GM12878 (cell line): ENCODE results near the gene FAM186B. TPM values are rescaled to one million over a fixed set of nuclear protein-coding genes. Genes with fewer than 3 reads are reported as not detected.

ENCODE experiments used
- ATAC-seq: fragments of 200-7000 bp; cut with Tn5 transposase; 3 replicates; pipeline ENCODE4 v1.9.1; 2020; ENCODE audit warnings: mild to moderate bottlenecking, moderate library complexity
- BruUV-seq: library from RNA; stranded (reverse); fragments of 400-500 nt; replicated peaks from 2 replicates; lab custom pipeline; 2021; lab: Mats Ljungman, UMichigan
- CTCF ChIA-PET: fragments of 300-600 bp; sonication (Branson Sonifier 250); formaldehyde crosslinking; extraction: SDS; loops from one replicate; lab custom pipeline; 2021; ENCODE audit warnings: inconsistent platforms; lab: Yijun Ruan, JAX
- POLR2A ChIA-PET: fragments of 350-600 bp; formaldehyde crosslinking; extraction: SDS; loops from one replicate; lab custom pipeline; 2021; ENCODE audit warnings: inconsistent platforms; lab: Charles Lee
- RAD21 ChIA-PET: fragments of 300-600 bp; sonication (Branson Sonifier 250); formaldehyde crosslinking; loops from one replicate; lab custom pipeline; 2023; ENCODE audit warnings: antibody characterized with exemption; ENCODE audit not compliant: unreplicated experiment; lab: Charles Lee
- SMC1A ChIA-PET: fragments of 300-600 bp; sonication (Branson Sonifier 250); formaldehyde crosslinking; loops from one replicate; lab custom pipeline; 2023; ENCODE audit not compliant: unreplicated experiment, uncharacterized antibody; lab: Charles Lee
- DNase-seq: peaks from one replicate; pipeline ENCODE4 v3.0.0-alpha.2; 2011; ENCODE audit warnings: low read depth, low spot score
- FAIRE-seq: peaks from 3 replicates; lab custom pipeline; 2011; peaks lifted over from hg19 to GRCh38; lab: Jason Lieb, UNC
- H2AFZ ChIP-seq: 2 replicates; pipeline ENCODE4 v1.6.0; 2011; ENCODE audit warnings: low read depth, low read length, control low read depth; ENCODE audit not compliant: control insufficient read depth
- H3K27ac ChIP-seq: 2 replicates; pipeline ENCODE4 v1.5.1; 2011; ENCODE audit warnings: control low read depth; ENCODE audit not compliant: control insufficient read depth, insufficient read depth
- H3K27me3 ChIP-seq, 2 experiments: replicated peaks in 1 of 2; 2 replicates each; pipeline versions ENCODE4 v1.6.0 to v1.6.1; 2011; ENCODE audit warnings: low read length in 1 of 2; ENCODE audit not compliant: control insufficient read depth in 2 of 2, insufficient read depth in 2 of 2
- H3K36me3 ChIP-seq, 2 experiments: 2 replicates each; pipeline ENCODE4 v1.5.1; 2011; ENCODE audit warnings: low read length in 1 of 2; ENCODE audit not compliant: control insufficient read depth in 2 of 2, insufficient read depth in 2 of 2
- H3K4me1 ChIP-seq: 2 replicates; pipeline ENCODE4 v1.6.1; 2011; ENCODE audit warnings: mild to moderate bottlenecking, low read length, moderate library complexity, mixed read lengths; ENCODE audit not compliant: control insufficient read depth, insufficient read depth
- H3K4me2 ChIP-seq: 2 replicates; pipeline ENCODE4 v1.6.0; 2011; ENCODE audit warnings: control low read depth; ENCODE audit not compliant: control insufficient read depth, insufficient read depth
- H3K4me3 ChIP-seq: fragments of 200-600 bp; sonication (generic); 2 replicates; pipeline ENCODE4 v1.5.1; 2016
- H3K79me2 ChIP-seq: 2 replicates; pipeline ENCODE4 v1.6.0; 2011; ENCODE audit warnings: low read length; ENCODE audit not compliant: control insufficient read depth, insufficient read depth
- H3K9ac ChIP-seq: 2 replicates; pipeline ENCODE4 v1.8.0; 2011; ENCODE audit warnings: low read length, control low read depth, mixed read lengths; ENCODE audit not compliant: control insufficient read depth, insufficient read depth
- H3K9me3 ChIP-seq: replicated peaks from 3 replicates; pipeline ENCODE4 v1.5.1; 2011; ENCODE audit warnings: mild to moderate bottlenecking, low read length; ENCODE audit not compliant: control insufficient read depth, insufficient read depth
- H4K20me1 ChIP-seq: 2 replicates; pipeline ENCODE4 v1.6.0; 2011; ENCODE audit not compliant: control insufficient read depth, insufficient read depth
- FOXK2 ChIP-seq: fragments of 450-650 bp; IDR thresholded peaks from 2 replicates; pipeline ENCODE4 v1.6.1; 2017; ENCODE audit warnings: mild to moderate bottlenecking, moderate library complexity
- KLF5 ChIP-seq: fragments of 450-650 bp; IDR thresholded peaks from 2 replicates; pipeline ENCODE4 v1.6.1; 2014; ENCODE audit warnings: mild to moderate bottlenecking; ENCODE audit not compliant: partially characterized antibody
- NR2F1 ChIP-seq: fragments of 450-650 bp; conservative IDR thresholded peaks from 2 replicates; pipeline ENCODE4 v1.6.1; 2017; ENCODE audit warnings: mild to moderate bottlenecking
- RELA ChIP-seq: fragments of 450-650 bp; IDR thresholded peaks from 2 replicates; pipeline ENCODE4 v1.8.0; 2014; ENCODE audit warnings: borderline replicate concordance; ENCODE audit not compliant: partially characterized antibody
- TCF12 ChIP-seq: IDR thresholded peaks from 2 replicates; pipeline ENCODE4 v1.6.1; 2011; ENCODE audit warnings: low read depth, mild to moderate bottlenecking, low read length
- WGBS: methylation state at CpG from one replicate; pipeline ENCODE4 v1.1.6; 2016; ENCODE audit warnings: low lambda C conversion rate; ENCODE audit not compliant: insufficient replicate concordance, insufficient coverage; ENCODE audit errors: missing lambda C conversion rate; 5-methylcytosine and 5-hydroxymethylcytosine counted together
- in situ Hi-C: fragments of 300-500 bp; cut with MboI; formaldehyde crosslinking; loops from 9 replicates; pipeline ENCODE4 v1.14.3; 2018; ENCODE audit warnings: mixed read lengths
- intact Hi-C: fragments of 100-400 bp; cut with micrococcal nuclease; formaldehyde crosslinking; loops from one replicate; pipeline ENCODE4 v1.14.2; 2022; ENCODE audit not compliant: unreplicated experiment
- polyA plus RNA-seq, 11 experiments: library from polyadenylated mRNA; depleted of rRNA in 4 of 11; unstranded in 6 of 11; stranded (reverse) in 5 of 11; fragments of >200 nt; fragmentation: Nextera tagmentation in 4 of 11; fragmentation: Illumina TruSeq in 1 of 11; extraction: Ambion mirVana in 4 of 11; extraction: Trizol in 1 of 11; gene quantifications; 1 replicate in 1 of 11; 2 replicates in 10 of 11; pipeline versions ENCODE4 v1.2.1 to v1.2.3, GENCODE V29; 2011 to 2016; ENCODE audit warnings: inconsistent platforms in 2 of 11, missing spikeins in 2 of 11, low read depth in 1 of 11
- total RNA-seq, 4 experiments: library from RNA; depleted of rRNA in 3 of 4; stranded (reverse); fragments of >200 nt in 3 of 4; fragmentation: Illumina TruSeq in 1 of 4; extraction: Trizol in 1 of 4; gene quantifications; 2 replicates each; pipeline versions ENCODE4 v1.2.1 to v1.2.3, GENCODE V29; 2013 to 2021
- TF ChIP-seq, protein P1 (sequence below): IDR thresholded peaks from 2 replicates; pipeline ENCODE4 v1.6.1; 2011; ENCODE audit warnings: mild to moderate bottlenecking, low read depth, low read length, moderate library complexity; ENCODE audit not compliant: insufficient replicate concordance
- TF ChIP-seq, protein P2 (sequence below): fragments of 450-650 bp; IDR thresholded peaks from 2 replicates; pipeline ENCODE4 v1.6.1; 2017; ENCODE audit warnings: mild to moderate bottlenecking, moderate library complexity
- TF ChIP-seq, protein P3 (sequence below): fragments of 450-650 bp; IDR thresholded peaks from 2 replicates; pipeline ENCODE4 v1.6.1; 2017; ENCODE audit warnings: mild to moderate bottlenecking
- TF ChIP-seq, protein P4 (sequence below): fragments of 450-650 bp; formaldehyde crosslinking; IDR thresholded peaks from 2 replicates; pipeline ENCODE4 v1.4.0; 2022; ENCODE audit warnings: mild to moderate bottlenecking, moderate library complexity

FAM186B gene
- total and polyA plus RNA-seq, 10 of the 15 experiments (the other 5 are each of a cell fraction or from before 2014, with no cell fraction given) = 0.13 to 0.79 (median 0.51) TPM

DNA sequence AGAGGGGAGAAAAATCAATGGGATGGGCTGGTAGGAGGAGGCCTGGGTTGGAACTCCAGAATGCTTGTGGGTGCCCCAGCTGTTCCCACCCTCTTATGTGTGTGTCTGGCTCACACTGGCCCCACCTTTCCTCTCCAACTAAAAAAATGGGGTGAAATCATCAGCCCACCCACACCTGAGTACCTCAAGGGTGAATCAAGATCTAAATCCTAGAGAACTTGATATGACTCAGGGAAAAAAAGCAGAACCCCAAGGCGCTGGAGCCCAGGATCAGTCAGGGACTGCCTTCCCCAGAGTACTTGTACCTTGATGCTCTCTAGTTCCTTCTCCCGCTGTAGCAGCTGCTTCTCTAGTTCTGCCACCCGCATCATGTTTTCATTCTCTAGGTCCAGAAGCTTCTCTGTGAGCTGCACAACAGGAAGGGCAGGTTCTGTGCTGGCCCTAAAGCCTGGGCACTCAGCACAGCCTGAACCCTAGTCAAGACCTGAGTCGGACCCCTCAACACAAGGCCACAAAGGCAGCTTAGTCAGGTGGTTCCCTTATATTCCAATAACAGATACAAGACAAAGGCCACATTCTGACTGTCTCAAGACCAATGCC lies 47.6 kb upstream of the FAM186B start:
- H3K9ac ChIP-seq = no peak overlapping the region
- no peaks in the 10 kb centered on the region for H3K79me2 ChIP-seq
- 97% methylated on average over 4 of the region's 4 CpGs for WGBS
- H3K27ac ChIP-seq = no peak overlapping the region
- no peaks in the 10 kb centered on the region for H3K27me3 ChIP-seq
- DNase-seq = no peak
- CTCF ChIA-PET = interaction anchor here (0.6 to 2.6 kb wide), 10 partner anchors 9 to 294 kb away, joined by 3 to 16 read pairs (median 3); partner anchors contain the start of gene FMNL3
- intact Hi-C loops (no loop called here), in situ Hi-C loops (no loop called here)
- H3K4me2 ChIP-seq = no peak overlapping the region
- POLR2A ChIA-PET = interaction anchor here (0.8 to 3.7 kb wide), 4 partner anchors 37 to 108 kb away, joined by 3 to 15 read pairs (median 4); no protein-coding TSS in a partner anchor
- no peak overlapping the region for H3K4me3 ChIP-seq
- TF ChIP-seq, protein P1, sequence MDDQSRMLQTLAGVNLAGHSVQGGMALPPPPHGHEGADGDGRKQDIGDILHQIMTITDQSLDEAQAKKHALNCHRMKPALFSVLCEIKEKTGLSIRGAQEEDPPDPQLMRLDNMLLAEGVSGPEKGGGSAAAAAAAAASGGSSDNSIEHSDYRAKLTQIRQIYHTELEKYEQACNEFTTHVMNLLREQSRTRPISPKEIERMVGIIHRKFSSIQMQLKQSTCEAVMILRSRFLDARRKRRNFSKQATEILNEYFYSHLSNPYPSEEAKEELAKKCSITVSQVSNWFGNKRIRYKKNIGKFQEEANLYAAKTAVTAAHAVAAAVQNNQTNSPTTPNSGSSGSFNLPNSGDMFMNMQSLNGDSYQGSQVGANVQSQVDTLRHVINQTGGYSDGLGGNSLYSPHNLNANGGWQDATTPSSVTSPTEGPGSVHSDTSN = no peak
- no peak for TF ChIP-seq FOXK2
- TF ChIP-seq, protein P2, sequence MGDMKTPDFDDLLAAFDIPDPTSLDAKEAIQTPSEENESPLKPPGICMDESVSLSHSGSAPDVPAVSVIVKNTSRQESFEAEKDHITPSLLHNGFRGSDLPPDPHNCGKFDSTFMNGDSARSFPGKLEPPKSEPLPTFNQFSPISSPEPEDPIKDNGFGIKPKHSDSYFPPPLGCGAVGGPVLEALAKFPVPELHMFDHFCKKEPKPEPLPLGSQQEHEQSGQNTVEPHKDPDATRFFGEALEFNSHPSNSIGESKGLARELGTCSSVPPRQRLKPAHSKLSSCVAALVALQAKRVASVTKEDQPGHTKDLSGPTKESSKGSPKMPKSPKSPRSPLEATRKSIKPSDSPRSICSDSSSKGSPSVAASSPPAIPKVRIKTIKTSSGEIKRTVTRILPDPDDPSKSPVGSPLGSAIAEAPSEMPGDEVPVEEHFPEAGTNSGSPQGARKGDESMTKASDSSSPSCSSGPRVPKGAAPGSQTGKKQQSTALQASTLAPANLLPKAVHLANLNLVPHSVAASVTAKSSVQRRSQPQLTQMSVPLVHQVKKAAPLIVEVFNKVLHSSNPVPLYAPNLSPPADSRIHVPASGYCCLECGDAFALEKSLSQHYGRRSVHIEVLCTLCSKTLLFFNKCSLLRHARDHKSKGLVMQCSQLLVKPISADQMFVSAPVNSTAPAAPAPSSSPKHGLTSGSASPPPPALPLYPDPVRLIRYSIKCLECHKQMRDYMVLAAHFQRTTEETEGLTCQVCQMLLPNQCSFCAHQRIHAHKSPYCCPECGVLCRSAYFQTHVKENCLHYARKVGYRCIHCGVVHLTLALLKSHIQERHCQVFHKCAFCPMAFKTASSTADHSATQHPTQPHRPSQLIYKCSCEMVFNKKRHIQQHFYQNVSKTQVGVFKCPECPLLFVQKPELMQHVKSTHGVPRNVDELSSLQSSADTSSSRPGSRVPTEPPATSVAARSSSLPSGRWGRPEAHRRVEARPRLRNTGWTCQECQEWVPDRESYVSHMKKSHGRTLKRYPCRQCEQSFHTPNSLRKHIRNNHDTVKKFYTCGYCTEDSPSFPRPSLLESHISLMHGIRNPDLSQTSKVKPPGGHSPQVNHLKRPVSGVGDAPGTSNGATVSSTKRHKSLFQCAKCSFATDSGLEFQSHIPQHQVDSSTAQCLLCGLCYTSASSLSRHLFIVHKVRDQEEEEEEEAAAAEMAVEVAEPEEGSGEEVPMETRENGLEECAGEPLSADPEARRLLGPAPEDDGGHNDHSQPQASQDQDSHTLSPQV = no peak
- TF ChIP-seq, protein P3, sequence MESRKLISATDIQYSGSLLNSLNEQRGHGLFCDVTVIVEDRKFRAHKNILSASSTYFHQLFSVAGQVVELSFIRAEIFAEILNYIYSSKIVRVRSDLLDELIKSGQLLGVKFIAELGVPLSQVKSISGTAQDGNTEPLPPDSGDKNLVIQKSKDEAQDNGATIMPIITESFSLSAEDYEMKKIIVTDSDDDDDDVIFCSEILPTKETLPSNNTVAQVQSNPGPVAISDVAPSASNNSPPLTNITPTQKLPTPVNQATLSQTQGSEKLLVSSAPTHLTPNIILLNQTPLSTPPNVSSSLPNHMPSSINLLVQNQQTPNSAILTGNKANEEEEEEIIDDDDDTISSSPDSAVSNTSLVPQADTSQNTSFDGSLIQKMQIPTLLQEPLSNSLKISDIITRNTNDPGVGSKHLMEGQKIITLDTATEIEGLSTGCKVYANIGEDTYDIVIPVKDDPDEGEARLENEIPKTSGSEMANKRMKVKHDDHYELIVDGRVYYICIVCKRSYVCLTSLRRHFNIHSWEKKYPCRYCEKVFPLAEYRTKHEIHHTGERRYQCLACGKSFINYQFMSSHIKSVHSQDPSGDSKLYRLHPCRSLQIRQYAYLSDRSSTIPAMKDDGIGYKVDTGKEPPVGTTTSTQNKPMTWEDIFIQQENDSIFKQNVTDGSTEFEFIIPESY = no peak
- no peak for TF ChIP-seq NR2F1
- no peak for TF ChIP-seq RELA
- no peak for TF ChIP-seq KLF5
- TF ChIP-seq TCF12 = no peak
- TF ChIP-seq, protein P4, sequence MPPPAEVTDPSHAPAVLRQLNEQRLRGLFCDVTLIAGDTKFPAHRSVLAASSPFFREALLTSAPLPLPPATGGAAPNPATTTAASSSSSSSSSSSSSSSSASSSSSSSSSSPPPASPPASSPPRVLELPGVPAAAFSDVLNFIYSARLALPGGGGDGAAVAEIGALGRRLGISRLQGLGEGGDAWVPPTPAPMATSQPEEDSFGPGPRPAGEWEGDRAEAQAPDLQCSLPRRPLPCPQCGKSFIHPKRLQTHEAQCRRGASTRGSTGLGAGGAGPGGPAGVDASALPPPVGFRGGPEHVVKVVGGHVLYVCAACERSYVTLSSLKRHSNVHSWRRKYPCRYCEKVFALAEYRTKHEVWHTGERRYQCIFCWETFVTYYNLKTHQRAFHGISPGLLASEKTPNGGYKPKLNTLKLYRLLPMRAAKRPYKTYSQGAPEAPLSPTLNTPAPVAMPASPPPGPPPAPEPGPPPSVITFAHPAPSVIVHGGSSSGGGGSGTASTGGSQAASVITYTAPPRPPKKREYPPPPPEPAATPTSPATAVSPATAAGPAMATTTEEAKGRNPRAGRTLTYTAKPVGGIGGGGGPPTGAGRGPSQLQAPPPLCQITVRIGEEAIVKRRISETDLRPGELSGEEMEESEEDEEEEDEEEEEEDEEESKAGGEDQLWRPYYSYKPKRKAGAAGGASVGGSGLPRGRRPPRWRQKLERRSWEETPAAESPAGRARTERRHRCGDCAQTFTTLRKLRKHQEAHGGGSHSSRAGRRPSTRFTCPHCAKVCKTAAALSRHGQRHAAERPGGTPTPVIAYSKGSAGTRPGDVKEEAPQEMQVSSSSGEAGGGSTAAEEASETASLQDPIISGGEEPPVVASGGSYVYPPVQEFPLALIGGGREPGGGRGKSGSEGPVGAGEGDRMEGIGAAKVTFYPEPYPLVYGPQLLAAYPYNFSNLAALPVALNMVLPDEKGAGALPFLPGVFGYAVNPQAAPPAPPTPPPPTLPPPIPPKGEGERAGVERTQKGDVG = no peak
- SMC1A ChIA-PET = interaction anchor here (0.7 to 10.9 kb wide), 6 partner anchors 8 to 54 kb away, joined by 3 to 191 read pairs (median 4); partner anchors contain the start of gene FMNL3
- peaks cover 45 to 54% of the 10 kb centered on the region in 2 experiments for H3K36me3 ChIP-seq
- no peak overlapping the region for H2AFZ ChIP-seq
- RAD21 ChIA-PET = interaction anchor here (1.1 kb wide), 1 partner anchor 10 kb away, joined by 3 read pairs; no protein-coding TSS in a partner anchor
- ATAC-seq = no peak
- BruUV-seq = no TSS peak
- H3K4me1 ChIP-seq = no peaks in the 10 kb centered on the region
- H4K20me1 ChIP-seq = no peaks in the 10 kb centered on the region; the same call in 1 of the 2 replicates
- no peaks in the 10 kb centered on the region for H3K9me3 ChIP-seq
- no peak for FAIRE-seq
